Neutrophil (primary cell): ENCODE results near the gene NOTCH1.

Experiments used
- H3K27ac ChIP-seq: fragments of 200-600 bp; sonication (generic); 2 replicates; pipeline ENCODE4 v1.5.1; 2016; ENCODE audit warnings: mild to moderate bottlenecking, moderate library complexity
- H3K27me3 ChIP-seq: fragments of 200-600 bp; sonication (generic); 2 replicates; pipeline ENCODE4 v1.6.0; 2016; ENCODE audit warnings: mild to moderate bottlenecking
- H3K36me3 ChIP-seq: fragments of 200-600 bp; sonication (generic); 2 replicates; pipeline ENCODE4 v1.5.1; 2017
- H3K4me1 ChIP-seq, 2 experiments: fragments of 200-600 bp in 1 of 2; sonication (generic) in 1 of 2; 1 replicate in 1 of 2; 2 replicates in 1 of 2; pipeline versions ENCODE4 v1.5.1 to v1.6.1; 2013 to 2016; ENCODE audit warnings: low read depth in 1 of 2, low read length in 1 of 2, mild to moderate bottlenecking in 1 of 2, moderate library complexity in 1 of 2; ENCODE audit not compliant: control insufficient read depth in 1 of 2, insufficient read depth in 1 of 2
- H3K4me3 ChIP-seq, 2 experiments: fragments of 200-600 bp in 1 of 2; sonication (generic) in 1 of 2; 1 replicate in 1 of 2; 2 replicates in 1 of 2; pipeline ENCODE4 v1.5.1; 2013 to 2016; ENCODE audit warnings: low read depth in 1 of 2, low read length in 1 of 2, mild to moderate bottlenecking in 1 of 2, moderate library complexity in 1 of 2
- H3K9me3 ChIP-seq: fragments of 200-600 bp; sonication (generic); 2 replicates; pipeline ENCODE4 v1.5.1; 2016
- CTCF ChIP-seq: fragments of 200-600 bp; sonication (generic); IDR thresholded peaks from 2 replicates; pipeline ENCODE4 v1.5.1; 2016; ENCODE audit warnings: antibody characterized with exemption

The NOTCH1 gene

GRCh38 chr9:136510561-136510960, 35.3 kb downstream of the NOTCH1 start:
- peaks cover under 1% of the 10 kb centered on the region for H3K9me3 ChIP-seq
- TF ChIP-seq CTCF = no peak
- H3K27ac ChIP-seq = no peak overlapping the region
- H3K36me3 ChIP-seq = peaks cover 100% of the 10 kb centered on the region
- H3K4me1 ChIP-seq = no peaks in the 10 kb centered on the region
- no peak overlapping the region for H3K4me3 ChIP-seq
- no peaks in the 10 kb centered on the region for H3K27me3 ChIP-seq

GRCh38 chr9:136509549-136509948, 36.3 kb downstream of the NOTCH1 start:
- Histone ChIP-seq H3K27ac (no peak overlapping the region), H3K4me3 (no peak overlapping the region), H3K27me3 (no peaks in the 10 kb centered on the region), H3K36me3 (peaks cover 100% of the 10 kb centered on the region), H3K4me1 (no peaks in the 10 kb centered on the region), H3K9me3 (peaks cover 9% of the 10 kb centered on the region)
- TF ChIP-seq CTCF = no peak

- no peak overlapping the region for H3K4me3 ChIP-seq
- no peak for TF ChIP-seq CTCF
- H3K36me3 ChIP-seq = peaks cover 100% of the 10 kb centered on the region
- H3K9me3 ChIP-seq = peaks cover 9% of the 10 kb centered on the region
- no peaks in the 10 kb centered on the region for H3K27me3 ChIP-seq
- H3K4me1 ChIP-seq = no peaks in the 10 kb centered on the region
- H3K27ac ChIP-seq = no peak overlapping the region
Observed at GRCh38 chr9:136508729-136509500, 36.9 kb downstream of the NOTCH1 start.

GRCh38 chr9:136507992-136508375, 37.9 kb downstream of the NOTCH1 start:
- Histone ChIP-seq H3K27ac (no peak overlapping the region), H3K4me3 (no peak overlapping the region), H3K36me3 (peaks cover 100% of the 10 kb centered on the region), H3K9me3 (peaks cover 9% of the 10 kb centered on the region), H3K4me1 (no peaks in the 10 kb centered on the region), H3K27me3 (no peaks in the 10 kb centered on the region)
- no peak for TF ChIP-seq CTCF

- H3K4me1 ChIP-seq = no peaks in the 10 kb centered on the region
- H3K36me3 ChIP-seq = peaks cover 100% of the 10 kb centered on the region
- TF ChIP-seq CTCF = no peak
- H3K27ac ChIP-seq = no peak overlapping the region
- H3K4me3 ChIP-seq = no peak overlapping the region
- H3K9me3 ChIP-seq = peaks cover 9% of the 10 kb centered on the region
- H3K27me3 ChIP-seq = no peaks in the 10 kb centered on the region
Observed at GRCh38 chr9:136507221-136507991, 38.4 kb downstream of the NOTCH1 start.
